HG03135 (cell line): ENCODE results near the gene BSN.
A peak's percentile ranks its signal among the peaks of the same experiment; 100 is the strongest.
"Not testable (repeated sequence)": the region's sequence is repeated elsewhere in the genome, so short reads cannot be mapped to it uniquely, and the experiment has no call there.

Source experiments
- ATAC-seq: cut with Tn5 transposase; IDR thresholded peaks from one replicate; pipeline ENCODE4 v1.9.1; 2021; ENCODE audit warnings: mild to moderate bottlenecking, moderate library complexity; ENCODE audit not compliant: unreplicated experiment

Gene BSN

GRCh38 chr3:49535971-49536874 is 18.1 kb upstream of the BSN start:
- no peak for ATAC-seq

GRCh38 chr3:49536875-49537533 is 17.3 kb upstream of the BSN start:
- ATAC-seq = no peak

GRCh38 chr3:49539659-49540560 is 14.4 kb upstream of the BSN start:
- peak; percentile 92 for ATAC-seq

GRCh38 chr3:49552087-49552486 is 2.2 kb upstream of the BSN start:
- ATAC-seq = no peak

- no peak for ATAC-seq
Observed at GRCh38 chr3:49553324-49553691, 969 bp upstream of the BSN start.

GRCh38 chr3:49554633-49555265 is 472 bp downstream of the BSN start:
- peak; percentile 70 for ATAC-seq

GRCh38 chr3:49556500-49557275 is 2.4 kb downstream of the BSN start:
- ATAC-seq = no peak

- ATAC-seq = no peak
Observed at GRCh38 chr3:49563040-49563578, 8.8 kb downstream of the BSN start.

GRCh38 chr3:49563766-49564165 is 9.5 kb downstream of the BSN start:
- no peak for ATAC-seq

- ATAC-seq = no peak
Observed at GRCh38 chr3:49566312-49566711, 12.0 kb downstream of the BSN start.

- no peak for ATAC-seq
Observed at GRCh38 chr3:49567406-49567805, 13.1 kb downstream of the BSN start.

GRCh38 chr3:49568965-49569364 is 14.7 kb downstream of the BSN start:
- no peak for ATAC-seq

- ATAC-seq = no peak
Observed at GRCh38 chr3:49570028-49570654, 15.9 kb downstream of the BSN start.

- ATAC-seq = no peak
Observed at GRCh38 chr3:49582177-49582576, 27.9 kb downstream of the BSN start.

- ATAC-seq = not testable (repeated sequence)
Observed at GRCh38 chr3:49585261-49585755, 31.0 kb downstream of the BSN start.

- no peak for ATAC-seq
Observed at GRCh38 chr3:49591615-49592014, 37.3 kb downstream of the BSN start.

GRCh38 chr3:49593041-49593440 is 38.8 kb downstream of the BSN start:
- ATAC-seq = no peak

- no peak for ATAC-seq
Observed at GRCh38 chr3:49600781-49601180, 46.5 kb downstream of the BSN start.
